HG03039 (cell line): ENCODE results near the gene PMCH.
"Not testable (repeated sequence)": the region's sequence is repeated elsewhere in the genome, so short reads cannot be mapped to it uniquely, and the experiment has no call there.

Experiments
- ATAC-seq: cut with Tn5 transposase; IDR thresholded peaks from one replicate; pipeline ENCODE4 v1.9.1; 2021; ENCODE audit warnings: mild to moderate bottlenecking, moderate library complexity; ENCODE audit not compliant: unreplicated experiment

PMCH gene

DNA sequence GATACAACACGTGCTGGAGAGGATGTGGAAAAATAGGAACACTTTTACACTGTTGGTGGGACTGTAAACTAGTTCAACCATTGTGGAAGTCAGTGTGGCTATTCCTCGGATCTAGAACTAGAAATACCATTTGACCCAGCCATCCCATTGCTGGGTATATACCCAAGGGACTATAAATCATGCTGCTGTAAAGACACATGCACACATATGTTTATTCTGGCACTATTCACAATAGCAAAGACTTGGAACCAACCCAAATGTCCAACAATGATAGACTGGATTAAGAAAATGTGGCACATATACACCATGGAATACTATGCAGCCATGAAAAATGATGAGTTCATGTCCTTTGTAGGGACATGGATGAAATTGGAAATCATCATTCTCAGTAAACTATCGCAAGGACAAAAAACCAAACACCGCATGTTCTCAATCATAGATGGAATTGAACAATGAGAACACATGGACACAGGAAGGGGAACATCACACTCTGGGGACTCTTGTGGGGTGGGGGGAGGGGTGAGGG is 50.5 kb downstream of the PMCH start:
- ATAC-seq: not testable (repeated sequence)
